ENCODE measurements around the gene DCUN1D4.

- no peak for TF ChIP-seq EZH2phosphoT487 (conservative IDR thresholded peaks at IDR 0.05; ENCODE audit: low read length)
- TF ChIP-seq, protein P1, sequence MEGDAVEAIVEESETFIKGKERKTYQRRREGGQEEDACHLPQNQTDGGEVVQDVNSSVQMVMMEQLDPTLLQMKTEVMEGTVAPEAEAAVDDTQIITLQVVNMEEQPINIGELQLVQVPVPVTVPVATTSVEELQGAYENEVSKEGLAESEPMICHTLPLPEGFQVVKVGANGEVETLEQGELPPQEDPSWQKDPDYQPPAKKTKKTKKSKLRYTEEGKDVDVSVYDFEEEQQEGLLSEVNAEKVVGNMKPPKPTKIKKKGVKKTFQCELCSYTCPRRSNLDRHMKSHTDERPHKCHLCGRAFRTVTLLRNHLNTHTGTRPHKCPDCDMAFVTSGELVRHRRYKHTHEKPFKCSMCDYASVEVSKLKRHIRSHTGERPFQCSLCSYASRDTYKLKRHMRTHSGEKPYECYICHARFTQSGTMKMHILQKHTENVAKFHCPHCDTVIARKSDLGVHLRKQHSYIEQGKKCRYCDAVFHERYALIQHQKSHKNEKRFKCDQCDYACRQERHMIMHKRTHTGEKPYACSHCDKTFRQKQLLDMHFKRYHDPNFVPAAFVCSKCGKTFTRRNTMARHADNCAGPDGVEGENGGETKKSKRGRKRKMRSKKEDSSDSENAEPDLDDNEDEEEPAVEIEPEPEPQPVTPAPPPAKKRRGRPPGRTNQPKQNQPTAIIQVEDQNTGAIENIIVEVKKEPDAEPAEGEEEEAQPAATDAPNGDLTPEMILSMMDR (IDR thresholded peaks at IDR 0.05; ENCODE audit: insufficient read depth, low read length, poor library complexity, severe bottlenecking), result no peak
Measured at GRCh38 chr4:51874551-51874950, 31.6 kb downstream of the DCUN1D4 start.

Measured in SU-DHL-6 (cell line).